T-helper 2 cell (primary cell): Measurements from ENCODE around the gene DTX4.

Experiments used
- DNase-seq, 5 experiments: peaks; one replicate each; pipeline versions ENCODE4 v3.0.0 to v3.0.0-alpha.2; 2012 to 2022

The DTX4 gene

GRCh38 chr11:59173080-59173963 is 1.4 kb downstream of the DTX4 start:
- DNase-seq: peak in 1 of 5 experiments; percentile 13

DNA sequence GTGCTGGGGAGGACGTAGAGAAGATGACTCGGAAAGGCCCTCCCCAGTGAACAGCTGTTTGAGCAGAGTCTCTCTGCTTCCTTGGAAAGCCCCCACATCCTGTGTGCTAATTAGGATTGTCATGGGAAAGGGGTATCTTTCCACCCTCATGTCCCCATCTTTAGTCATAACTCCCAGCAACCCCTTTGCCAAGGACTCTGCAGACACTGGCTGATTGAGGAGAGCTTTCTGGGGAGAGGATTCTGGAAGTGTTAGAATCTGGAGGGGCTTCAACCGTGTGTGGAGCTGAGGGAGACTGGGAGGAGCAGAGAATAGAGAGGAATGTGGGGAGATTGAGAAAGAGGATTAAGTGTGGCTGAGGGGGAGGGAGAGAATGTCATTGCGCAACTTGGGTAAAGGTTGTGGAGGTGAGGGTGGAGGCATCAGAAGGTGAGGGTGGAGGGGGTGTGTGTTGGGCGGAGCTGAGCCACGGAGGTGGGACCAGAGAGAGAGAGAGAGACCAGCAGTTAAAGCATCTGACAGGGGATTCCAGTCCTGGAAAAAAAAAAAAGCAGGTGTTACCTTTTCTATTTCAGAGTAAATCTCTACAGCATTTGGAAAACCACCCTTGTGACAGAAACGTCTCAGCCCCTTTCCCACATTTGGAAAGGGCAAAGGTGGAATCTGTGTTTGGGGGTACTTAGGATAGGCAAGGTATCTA is 2.2 kb downstream of the DTX4 start:
- DNase-seq: no peak

- DNase-seq: peak in 1 of 5 experiments; percentile 17
Measured at GRCh38 chr11:59174664-59175033, 2.7 kb downstream of the DTX4 start.

- no peak for DNase-seq
Measured at GRCh38 chr11:59175091-59175501, 3.2 kb downstream of the DTX4 start.

DNA sequence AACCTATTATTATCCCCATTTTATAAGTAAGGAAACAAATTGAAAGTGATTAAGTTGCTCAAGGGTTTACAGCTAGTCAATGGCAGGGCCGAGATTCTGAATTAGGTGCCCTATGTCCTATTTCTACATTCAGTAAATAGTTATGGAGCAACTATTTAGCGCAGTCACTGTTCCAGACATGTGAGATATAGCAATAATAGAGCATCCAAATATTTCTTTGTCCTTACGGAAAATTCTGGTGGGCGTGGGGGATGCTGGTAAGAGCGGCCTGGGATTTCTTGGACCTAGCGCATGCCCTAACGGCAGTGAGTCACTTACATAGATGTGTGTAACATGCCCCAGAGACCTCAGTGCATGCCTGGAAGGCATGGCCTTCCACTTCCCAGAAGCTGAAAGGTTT is 4.4 kb downstream of the DTX4 start:
- DNase-seq: no peak

DNA sequence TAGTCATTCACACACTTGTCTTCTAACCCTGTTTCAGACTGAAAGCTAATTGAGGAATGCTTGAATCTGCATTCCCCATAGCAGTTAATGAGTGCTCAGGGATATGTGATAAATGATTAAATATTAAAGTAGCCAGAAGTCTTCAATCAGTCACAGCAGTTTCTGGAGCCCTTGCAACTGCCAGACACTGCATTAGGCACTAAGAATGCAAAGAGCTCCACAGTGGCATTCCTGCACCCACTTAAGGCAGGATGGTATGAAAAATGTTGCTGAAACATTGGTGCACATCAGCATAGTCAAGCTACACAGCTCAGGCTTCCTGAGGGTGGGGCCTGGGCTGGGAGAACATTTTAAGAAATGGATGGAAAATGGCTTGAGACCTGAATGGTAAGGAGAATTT is 6.5 kb downstream of the DTX4 start:
- no peak for DNase-seq

- DNase-seq: no peak
Measured at GRCh38 chr11:59179121-59179520, 7.2 kb downstream of the DTX4 start.

GRCh38 chr11:59180168-59180776 is 8.3 kb downstream of the DTX4 start:
- DNase-seq: no peak

GRCh38 chr11:59180907-59181306 is 9.0 kb downstream of the DTX4 start:
- DNase-seq: no peak

GRCh38 chr11:59181746-59182456 is 10.0 kb downstream of the DTX4 start:
- DNase-seq: no peak

GRCh38 chr11:59182457-59183151 is 10.7 kb downstream of the DTX4 start:
- peak in 1 of 5 experiments; percentile 9 for DNase-seq

DNA sequence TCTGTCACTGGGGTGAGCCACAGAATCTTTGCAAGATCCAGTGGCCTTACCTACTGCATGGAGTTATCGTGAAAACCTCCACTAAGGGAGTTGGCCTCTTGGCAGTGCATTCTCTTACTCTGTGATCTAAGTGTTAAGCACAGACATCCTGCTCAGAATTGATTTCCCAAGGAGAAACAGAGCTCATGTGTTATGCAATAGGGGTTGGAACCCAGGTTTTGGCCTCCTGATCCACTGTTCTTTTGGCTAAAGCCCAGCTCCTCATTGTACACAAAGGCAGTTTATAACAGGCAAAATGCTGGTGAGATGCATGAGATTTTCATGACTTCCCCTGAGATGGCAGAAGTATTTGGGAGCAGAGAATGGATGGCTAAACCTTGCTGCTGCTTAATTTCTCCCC is 11.8 kb downstream of the DTX4 start:
- DNase-seq: no peak

GRCh38 chr11:59184691-59185339 is 12.9 kb downstream of the DTX4 start:
- DNase-seq: no peak

DNA sequence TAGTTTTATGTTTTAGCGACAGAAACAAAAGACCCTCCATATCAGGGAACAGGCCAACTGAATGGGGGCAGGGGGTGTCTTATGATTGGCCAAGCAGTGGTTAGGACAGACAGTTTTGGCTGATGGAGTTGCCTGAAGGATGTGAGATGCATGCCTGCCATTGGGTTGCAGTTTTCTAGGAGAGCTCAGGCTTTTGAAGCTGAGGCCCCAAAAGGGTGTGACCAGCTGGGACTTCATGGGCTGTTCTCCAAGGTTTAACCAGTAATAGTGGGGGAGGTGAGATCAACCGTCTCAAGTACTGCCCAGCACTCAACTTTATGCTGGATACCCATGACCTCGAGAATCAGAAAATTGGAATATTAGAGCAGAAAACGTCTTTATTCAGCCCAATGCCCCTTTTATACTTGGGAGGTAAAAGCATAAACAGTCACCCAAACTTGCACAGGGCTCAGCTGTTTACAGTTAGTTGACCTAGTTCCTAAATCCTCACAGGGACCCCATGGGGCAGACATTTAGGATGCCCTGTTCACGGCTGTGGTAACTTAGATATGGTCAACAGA is 13.5 kb downstream of the DTX4 start:
- DNase-seq: no peak

- DNase-seq: peak; percentile 25 to 43 (median 29)
Measured at GRCh38 chr11:59186130-59186594, 14.2 kb downstream of the DTX4 start.

- no peak for DNase-seq
Measured at GRCh38 chr11:59187035-59187434, 15.1 kb downstream of the DTX4 start.

DNA sequence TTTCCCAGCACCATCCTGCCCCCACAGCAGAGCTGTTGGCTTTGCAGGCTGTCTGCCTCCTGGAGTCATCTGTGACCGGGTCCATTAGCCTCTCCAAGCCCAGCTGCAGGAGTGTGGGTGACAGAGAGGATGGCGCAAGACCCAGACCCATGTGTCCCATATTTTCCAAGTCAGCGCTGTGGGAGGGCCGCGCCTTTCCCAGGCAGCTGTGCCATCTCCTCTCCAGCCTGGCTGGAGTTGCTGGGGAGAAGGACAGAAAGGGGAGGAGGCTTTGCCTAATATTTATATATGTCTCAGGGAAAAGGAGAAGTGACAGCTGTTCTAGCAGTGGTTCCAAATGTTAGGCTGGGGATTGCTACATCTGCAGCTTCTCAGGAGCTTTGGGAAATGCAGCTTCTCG is 15.7 kb downstream of the DTX4 start:
- no peak for DNase-seq

GRCh38 chr11:59188954-59189353 is 17.0 kb downstream of the DTX4 start:
- DNase-seq: no peak

DNA sequence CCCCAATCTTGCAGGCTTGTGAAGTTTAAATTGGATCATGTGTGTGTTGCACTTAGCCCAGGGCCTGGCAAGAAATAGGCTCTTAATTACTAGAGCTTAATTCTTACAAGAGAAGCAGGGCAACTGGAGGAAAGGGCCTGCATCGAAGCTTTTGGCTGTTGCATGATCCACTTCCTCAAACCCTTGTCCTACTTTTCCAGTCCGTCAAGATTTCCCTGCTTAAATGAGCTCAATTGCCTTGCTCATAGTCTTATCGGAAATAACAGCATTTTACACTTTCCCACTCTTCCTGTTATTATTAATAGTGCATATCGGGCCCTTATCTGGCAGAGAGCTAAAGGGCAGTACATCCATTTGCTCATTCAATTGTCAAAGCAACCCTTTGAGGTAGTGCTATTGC is 18.1 kb downstream of the DTX4 start:
- DNase-seq: no peak

DNA sequence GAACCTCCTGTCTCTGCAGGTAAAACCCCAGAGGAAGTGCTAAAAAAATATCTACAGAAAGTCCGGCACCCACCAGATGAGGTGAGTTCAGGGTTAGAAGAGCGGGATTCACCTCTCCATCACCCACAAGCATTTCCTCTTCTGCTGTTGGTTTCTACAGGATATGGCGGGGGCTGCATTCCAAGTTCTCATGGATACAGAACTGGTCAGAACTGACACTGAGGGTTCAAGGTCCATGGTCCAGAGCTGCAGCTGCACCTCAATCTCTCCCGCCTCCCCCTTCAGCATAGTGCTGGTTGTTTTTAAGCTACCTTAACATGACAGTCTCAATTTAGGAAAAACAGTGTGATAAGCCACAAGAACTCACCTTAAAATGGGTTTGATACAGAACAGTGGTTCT is 19.2 kb downstream of the DTX4 start:
- DNase-seq: no peak

DNA sequence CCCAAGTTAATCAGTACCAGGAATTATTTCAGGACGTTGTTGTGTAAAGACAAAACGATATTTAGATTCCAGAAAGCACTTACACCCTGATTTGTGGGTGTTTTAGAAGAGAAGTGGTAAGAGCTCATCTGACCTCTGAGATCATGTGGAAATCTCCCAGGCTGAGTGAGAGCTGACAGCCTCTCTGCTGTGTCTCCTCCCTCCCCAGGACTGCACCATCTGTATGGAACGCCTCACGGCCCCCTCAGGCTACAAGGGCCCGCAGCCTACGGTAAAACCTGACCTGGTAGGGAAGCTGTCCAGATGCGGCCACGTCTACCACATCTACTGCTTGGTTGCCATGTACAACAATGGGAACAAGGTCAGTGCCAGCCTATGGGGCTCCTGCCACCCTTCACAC is 20.0 kb downstream of the DTX4 start:
- DNase-seq: no peak
